Activated T-cell treated with anti-CD3 and anti-CD28 coated beads, Interleukin-2, amount 50 U/mL, for 72 hours (primary cell): ENCODE results near the gene HPN. TPM values are rescaled to one million over a fixed set of nuclear protein-coding genes. Genes with fewer than 3 reads are reported as not detected.

Experiments used
- ATAC-seq, 2 donors: fragments of 150-1000 bp; cut with Tn5 transposase; replicated peaks in 1 of 2; 2 replicates each; pipeline ENCODE4 v1.10.0; 2021; ENCODE audit warnings: moderate library complexity in 2 of 2, mild to moderate bottlenecking in 1 of 2
- DNase-seq, 2 donors: peaks; one replicate each; pipeline ENCODE4 v3.0.0; 2021 to 2022; ENCODE audit warnings: mixed read lengths in 1 of 2
- H3K27ac Mint-ChIP-seq: one replicate; pipeline ENCODE4 v1.8.0; 2022; ENCODE audit warnings: mild to moderate bottlenecking, moderate library complexity, mixed read lengths
- H3K27me3 Mint-ChIP-seq: one replicate; pipeline ENCODE4 v1.8.0; 2022; ENCODE audit warnings: low read depth, mixed read lengths
- H3K36me3 Mint-ChIP-seq, 2 donors: one replicate each; pipeline ENCODE4 v1.8.0; 2022; ENCODE audit warnings: mixed read lengths in 2 of 2, mild to moderate bottlenecking in 1 of 2; ENCODE audit not compliant: insufficient read depth in 2 of 2
- H3K4me1 Mint-ChIP-seq: one replicate; pipeline ENCODE4 v1.8.0; 2022; ENCODE audit warnings: low read depth, mixed read lengths
- H3K4me3 Mint-ChIP-seq, 2 donors: one replicate each; pipeline ENCODE4 v1.8.0; 2022; ENCODE audit warnings: mild to moderate bottlenecking in 2 of 2, mixed read lengths in 2 of 2, moderate library complexity in 2 of 2
- H3K9me3 Mint-ChIP-seq, 2 donors: one replicate each; pipeline ENCODE4 v1.8.0; 2022; ENCODE audit warnings: mixed read lengths in 2 of 2
- total RNA-seq, 2 donors: library from RNA; stranded (reverse); gene quantifications; one replicate each; pipeline ENCODE4 v1.2.3, GENCODE V29; 2022

The HPN gene
- total RNA-seq, 2 donors from 2014 or later: 0.19 to 0.30 TPM

DNA sequence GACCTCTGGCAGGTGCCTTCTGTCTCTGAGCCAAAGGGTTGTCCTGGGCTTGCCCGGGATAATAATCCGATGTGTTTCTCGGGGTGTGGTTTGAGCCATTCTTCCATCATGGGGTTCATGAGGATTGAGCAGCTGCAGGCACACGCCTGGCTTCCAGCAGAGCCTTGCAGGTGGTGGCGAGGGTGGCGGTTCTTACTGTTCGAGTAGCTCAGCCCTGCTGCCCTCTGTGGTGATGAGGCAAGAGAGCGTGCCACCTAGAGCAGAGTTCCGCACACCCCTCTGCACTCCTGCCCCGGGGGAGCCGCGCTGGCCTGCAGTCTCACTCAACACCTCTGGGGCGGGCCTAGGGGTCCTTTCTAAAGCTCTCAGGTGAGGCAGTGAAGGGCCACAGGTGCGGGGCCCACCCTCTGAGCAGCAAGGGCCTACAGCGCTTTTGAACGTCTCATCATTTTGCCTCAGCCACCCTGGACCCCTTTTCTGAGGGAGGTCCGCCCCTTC, 7.5 kb upstream of the HPN start:
- no peak overlapping the region for H3K27ac Mint-ChIP-seq
- peaks cover 13% of the 10 kb centered on the region for H3K4me1 Mint-ChIP-seq
- no peak overlapping the region for H3K4me3 Mint-ChIP-seq
- H3K36me3 Mint-ChIP-seq: no peaks in the 10 kb centered on the region
- DNase-seq: no peak
- no peak for ATAC-seq
- H3K9me3 Mint-ChIP-seq: no peaks in the 10 kb centered on the region
- peaks cover 24% of the 10 kb centered on the region for H3K27me3 Mint-ChIP-seq

DNA sequence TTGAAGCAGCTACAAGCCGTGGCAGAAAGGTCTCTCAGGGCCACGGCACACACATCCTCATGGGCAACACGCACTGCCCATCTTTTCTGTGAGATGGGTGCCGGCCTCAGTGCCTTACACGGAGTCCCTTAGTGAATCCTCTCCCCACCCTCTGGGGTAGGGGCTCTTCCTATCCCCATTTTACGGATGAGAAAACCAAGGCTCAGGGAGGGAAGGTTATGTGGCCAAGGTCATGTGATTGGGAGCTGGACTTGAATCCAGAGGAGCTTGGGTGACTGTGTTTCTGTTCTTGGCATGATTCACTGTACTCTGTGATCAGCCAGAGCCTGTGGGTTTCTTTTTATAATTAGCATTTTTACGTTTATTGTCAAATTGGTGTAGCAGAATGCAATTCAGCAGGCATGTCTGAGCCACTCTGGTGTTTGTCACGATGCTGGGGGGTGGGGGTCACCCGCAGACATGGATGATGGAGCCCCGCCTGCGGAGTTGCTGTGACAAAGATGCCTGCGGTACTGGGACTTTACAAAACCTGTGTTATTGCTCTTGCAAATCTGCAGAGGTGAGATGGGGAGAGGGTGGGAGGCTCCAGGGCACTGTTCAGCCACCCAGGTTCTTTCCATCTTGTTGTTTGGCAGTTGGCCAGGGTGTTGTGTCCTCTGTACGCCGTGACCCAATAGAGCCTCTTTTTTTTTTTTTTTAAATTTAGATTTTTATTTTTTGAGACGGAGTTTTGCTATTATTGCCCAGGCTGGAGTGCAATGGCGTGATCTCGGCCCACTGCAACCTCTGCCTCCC, 6.7 kb upstream of the HPN start:
- no peak for DNase-seq
- no peaks in the 10 kb centered on the region for H3K9me3 Mint-ChIP-seq
- no peak overlapping the region for H3K4me3 Mint-ChIP-seq
- peaks cover 7% of the 10 kb centered on the region for H3K4me1 Mint-ChIP-seq
- ATAC-seq: no peak
- H3K27ac Mint-ChIP-seq: no peak overlapping the region
- no peaks in the 10 kb centered on the region for H3K36me3 Mint-ChIP-seq
- H3K27me3 Mint-ChIP-seq: peaks cover 24% of the 10 kb centered on the region

DNA sequence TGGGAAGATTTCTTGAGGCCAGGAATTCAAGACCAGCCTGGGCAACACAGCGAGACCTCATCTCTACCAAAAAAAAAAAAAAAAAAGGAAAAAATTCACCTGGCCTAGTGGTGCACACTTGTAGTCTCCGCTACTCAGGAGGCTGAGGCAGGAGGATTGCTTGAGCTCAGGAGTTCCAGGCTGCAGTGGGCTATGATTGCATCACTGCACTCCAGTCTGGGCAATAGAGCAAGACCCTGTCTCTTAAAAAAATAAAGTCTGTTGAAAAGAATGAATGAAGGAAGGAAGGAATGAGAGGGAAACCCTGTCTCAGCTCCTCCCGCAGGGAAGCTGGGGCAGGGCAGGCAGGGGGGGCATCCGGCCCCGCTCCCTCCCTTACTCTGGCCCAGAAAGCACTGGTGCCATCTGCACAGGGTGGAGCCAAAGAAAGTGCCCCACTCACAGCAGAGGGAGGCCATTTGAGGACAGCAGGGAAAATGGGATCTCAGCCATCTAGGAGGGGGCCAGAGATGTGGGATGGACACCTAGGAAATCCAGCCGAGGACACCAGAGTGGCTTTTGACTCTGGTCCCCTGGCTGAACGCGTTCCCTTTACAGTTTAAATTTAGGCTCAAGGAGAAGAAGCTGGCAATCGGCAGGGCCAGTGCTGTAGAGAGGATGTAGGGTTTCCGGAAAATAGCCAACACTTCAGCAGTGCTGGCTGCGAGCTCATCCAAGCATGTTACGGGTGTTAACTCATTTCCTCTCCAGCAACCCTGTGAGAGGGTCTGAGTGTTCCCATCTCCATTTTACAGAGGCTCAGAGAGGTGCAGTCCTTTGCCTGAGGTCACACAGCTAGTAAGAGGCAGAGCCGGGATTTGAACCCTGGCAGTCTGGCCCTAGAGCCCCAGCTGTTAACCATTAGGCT, 3.6 kb upstream of the HPN start:
- DNase-seq (no peak), ATAC-seq (no peak)
- H3K27ac Mint-ChIP-seq: no peak overlapping the region
- no peaks in the 10 kb centered on the region for H3K36me3 Mint-ChIP-seq
- H3K9me3 Mint-ChIP-seq: no peaks in the 10 kb centered on the region
- peaks cover 17% of the 10 kb centered on the region for H3K4me1 Mint-ChIP-seq
- no peak overlapping the region for H3K4me3 Mint-ChIP-seq
- H3K27me3 Mint-ChIP-seq: peaks cover 12% of the 10 kb centered on the region

DNA sequence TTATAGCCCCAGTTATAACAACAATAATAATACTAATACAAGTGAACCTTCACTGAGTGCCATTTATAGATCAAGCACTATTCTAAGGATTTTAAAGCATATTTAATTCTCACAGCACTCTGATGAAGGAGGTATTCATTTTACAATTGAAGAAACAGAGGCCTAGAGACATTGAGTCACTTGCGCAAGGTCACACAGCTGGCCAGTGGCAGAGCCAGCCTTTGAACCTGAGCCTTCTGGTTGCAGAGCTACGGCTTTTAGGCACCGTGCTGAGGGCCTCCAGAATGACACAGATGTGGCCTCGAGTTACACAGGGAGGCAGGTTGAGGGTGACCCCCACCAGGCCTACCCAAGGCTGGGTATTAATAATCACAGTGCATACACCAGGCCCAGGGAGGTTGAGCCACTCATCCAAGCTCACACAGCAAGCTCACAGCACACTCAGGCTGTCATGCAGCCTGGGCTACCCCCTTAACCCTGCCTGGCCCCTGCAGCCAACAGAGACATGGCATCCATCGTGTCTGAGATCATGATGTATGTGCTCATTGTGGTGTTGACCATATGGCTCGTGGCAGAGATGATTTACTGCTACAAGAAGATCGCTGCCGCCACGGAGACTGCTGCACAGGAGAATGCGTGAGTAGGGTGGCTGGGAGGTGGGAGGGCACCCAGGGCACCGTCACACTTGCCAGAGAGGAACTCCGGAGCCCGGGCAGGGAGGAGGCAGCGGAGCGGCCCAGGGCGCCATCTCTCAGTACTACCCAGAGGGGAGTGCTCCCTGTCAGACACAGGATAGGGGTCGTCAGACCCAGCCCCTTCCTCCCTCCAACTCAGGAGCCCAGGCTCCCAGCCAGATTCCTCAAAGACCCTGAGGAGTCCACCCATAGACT, 2.7 kb upstream of the HPN start:
- Mint-ChIP-seq H3K27me3 (peaks cover 9% of the 10 kb centered on the region), H3K4me3 (no peak overlapping the region), H3K4me1 (peaks cover 19% of the 10 kb centered on the region), H3K9me3 (no peaks in the 10 kb centered on the region), H3K36me3 (no peaks in the 10 kb centered on the region), H3K27ac (no peak overlapping the region)
- no peak for DNase-seq
- ATAC-seq: peak in 1 of 2 donors; percentile 11

DNA sequence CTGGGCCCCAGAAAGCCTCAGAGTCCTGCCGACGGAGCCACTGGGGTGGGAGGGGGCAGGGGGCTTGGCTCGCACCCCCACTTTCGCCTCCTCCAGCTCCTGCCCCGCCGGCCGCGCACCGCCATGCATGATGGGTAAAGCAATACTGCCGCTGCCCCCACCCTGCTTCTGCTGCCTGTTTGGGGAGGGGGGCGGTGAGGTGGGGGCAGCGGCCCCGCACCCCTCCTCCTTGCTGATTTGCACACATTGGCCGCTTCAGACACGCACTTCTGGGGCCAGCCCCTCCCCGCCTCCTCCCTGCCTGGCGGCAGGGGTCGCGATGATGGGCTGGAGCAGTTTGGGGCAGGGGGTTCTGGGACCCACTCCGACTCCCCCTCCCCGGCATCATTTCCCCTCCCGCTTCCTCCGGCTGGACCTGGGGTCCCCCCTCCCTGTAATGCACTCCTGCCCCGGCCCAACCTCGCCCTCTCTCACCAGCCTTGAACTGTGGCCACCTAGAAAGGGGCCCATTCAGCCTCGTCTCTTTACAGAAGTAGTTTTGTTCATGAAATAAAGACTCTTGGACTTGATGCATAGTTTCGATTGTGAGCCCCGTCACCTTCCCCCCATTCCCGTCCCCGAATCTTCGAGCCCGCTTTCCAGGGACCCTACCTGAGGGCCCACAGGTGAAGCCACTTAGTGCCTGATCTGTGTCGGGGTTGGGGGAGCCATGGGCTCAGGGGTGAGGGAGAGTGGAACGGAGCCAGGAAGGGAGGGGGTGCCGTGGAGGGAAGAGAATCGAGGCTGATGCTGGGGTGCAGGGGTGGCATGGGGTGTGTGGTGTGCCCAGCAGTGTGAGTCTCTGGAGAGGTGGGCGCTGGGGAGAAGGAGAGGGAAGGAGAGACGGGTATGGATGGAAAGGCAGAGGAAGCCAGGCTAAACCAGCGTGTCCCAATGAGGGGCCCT, 1.4 kb upstream of the HPN start:
- peaks cover 32% of the 10 kb centered on the region for H3K4me1 Mint-ChIP-seq
- no peaks in the 10 kb centered on the region for H3K9me3 Mint-ChIP-seq
- peaks cover 17% of the 10 kb centered on the region for H3K27me3 Mint-ChIP-seq
- no peak for DNase-seq
- peak overlapping the region; percentile 33 to 69 for H3K4me3 Mint-ChIP-seq
- no peak overlapping the region for H3K27ac Mint-ChIP-seq
- no peaks in the 10 kb centered on the region for H3K36me3 Mint-ChIP-seq
- peak; percentile 14 to 22 for ATAC-seq

DNA sequence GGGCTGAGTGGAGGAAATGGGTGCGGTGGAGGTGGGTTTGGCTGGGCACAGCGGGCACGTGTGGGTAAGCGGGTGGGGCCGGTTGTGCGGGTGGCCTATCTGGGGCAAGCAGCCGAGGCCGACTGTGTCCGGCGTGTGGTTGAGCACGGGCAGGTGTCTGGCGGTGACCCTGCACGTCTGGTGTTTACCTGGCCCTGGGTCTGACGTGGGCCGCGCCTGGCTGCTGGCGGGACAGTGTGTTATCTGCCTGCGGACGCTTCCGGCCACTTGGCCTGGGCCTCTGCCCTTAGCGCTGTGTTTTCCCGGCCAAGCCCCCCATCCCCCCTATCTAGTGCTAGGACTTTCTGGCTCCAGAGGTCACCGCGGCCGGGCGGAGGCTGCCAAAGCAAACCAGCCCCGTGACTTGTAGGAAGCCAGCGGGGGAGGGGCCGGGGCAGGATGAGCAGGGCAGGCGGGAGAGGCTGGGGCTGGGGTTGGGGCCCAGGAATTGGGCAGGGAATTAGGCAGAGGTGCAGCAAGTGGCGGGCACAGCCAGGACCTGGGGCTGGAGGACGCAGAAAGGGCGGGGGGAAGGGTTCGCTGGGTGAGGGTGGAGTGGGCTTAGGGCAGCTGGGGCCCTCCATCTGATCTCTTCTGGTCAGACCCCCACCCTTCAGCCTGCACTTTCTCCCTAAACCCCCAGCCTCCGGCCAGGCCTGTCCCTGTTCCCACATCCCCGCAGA, 534 bp upstream of the HPN start:
- no peak overlapping the region for H3K27ac Mint-ChIP-seq
- H3K4me3 Mint-ChIP-seq: peak overlapping the region; percentile 33 to 69
- H3K4me1 Mint-ChIP-seq: peaks cover 40% of the 10 kb centered on the region
- ATAC-seq: peak; percentile 6 to 48
- H3K27me3 Mint-ChIP-seq: peaks cover 18% of the 10 kb centered on the region
- H3K9me3 Mint-ChIP-seq: no peaks in the 10 kb centered on the region
- no peaks in the 10 kb centered on the region for H3K36me3 Mint-ChIP-seq
- peak; percentile 33 to 35 for DNase-seq

DNA sequence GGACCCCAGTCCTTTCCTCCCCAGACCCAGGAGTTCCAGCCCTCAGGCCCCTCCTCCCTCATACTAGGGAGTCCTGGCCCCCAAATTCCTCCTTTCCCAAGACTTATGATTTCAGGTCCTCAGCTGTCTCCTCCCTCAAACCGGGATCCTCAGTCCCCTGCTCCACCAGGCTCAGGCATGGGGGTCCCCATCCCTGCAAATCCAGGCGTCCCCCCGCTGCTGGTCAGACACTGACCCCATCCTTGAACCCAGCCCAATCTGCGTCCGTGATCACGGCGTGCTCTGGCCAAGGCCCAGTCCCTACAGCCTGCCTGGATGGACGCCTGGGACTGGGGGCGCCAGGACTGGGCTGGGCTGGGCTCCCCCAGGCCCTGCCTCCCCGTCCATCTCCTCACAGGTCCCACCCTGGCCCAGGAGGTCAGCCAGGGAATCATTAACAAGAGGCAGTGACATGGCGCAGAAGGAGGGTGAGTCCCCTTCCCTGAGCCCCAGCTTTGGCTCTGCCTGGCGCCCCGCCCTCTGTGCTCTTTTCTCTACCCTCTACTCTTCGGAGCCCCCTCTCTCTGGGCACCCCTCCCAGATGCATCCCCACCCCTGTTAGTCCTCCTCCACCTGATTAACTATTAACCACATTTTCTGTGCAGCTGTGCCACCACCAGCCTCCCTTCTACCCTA, 672 bp downstream of the HPN start:
- no peak for DNase-seq
- H3K4me3 Mint-ChIP-seq: peak overlapping the region in 1 of 2 donors; percentile 15
- peaks cover 40% of the 10 kb centered on the region for H3K4me1 Mint-ChIP-seq
- H3K27ac Mint-ChIP-seq: no peak overlapping the region
- H3K27me3 Mint-ChIP-seq: peaks cover 18% of the 10 kb centered on the region
- H3K36me3 Mint-ChIP-seq: no peaks in the 10 kb centered on the region
- ATAC-seq: no peak
- no peaks in the 10 kb centered on the region for H3K9me3 Mint-ChIP-seq

DNA sequence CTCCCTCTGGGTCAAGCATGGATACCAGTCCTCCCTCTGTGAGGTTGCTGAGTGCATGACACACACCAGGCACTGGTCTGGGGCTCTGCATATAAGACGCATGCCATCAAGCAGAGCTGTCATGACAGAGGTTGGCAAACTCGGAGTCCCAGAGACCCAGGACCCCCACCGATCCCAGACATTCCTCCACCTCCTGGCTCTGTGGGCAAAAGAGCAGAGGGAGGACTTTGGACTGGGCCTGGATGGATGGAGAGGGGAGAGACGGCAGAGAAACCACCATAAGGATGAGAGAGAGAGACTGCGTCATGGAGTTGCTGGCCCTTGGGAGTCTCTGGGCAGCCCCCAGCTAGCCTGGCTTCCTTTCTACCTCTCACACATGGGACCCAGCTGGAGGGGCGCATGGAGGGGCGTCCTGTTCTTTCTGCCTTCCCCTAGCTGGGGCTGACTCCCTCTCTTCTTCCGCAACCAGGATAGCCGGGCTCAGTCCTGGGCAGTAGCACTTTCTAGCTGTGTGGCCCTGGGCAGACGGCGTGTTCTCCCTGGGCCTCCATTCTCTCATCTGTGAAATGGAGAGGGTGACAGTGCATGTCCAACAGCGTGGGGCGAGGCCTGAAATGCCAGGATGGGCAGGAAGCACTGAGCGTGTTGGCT, 1.6 kb downstream of the HPN start:
- Mint-ChIP-seq H3K27me3 (peaks cover 18% of the 10 kb centered on the region), H3K9me3 (no peaks in the 10 kb centered on the region), H3K27ac (no peak overlapping the region), H3K4me1 (peaks cover 40% of the 10 kb centered on the region), H3K36me3 (no peaks in the 10 kb centered on the region), H3K4me3 (no peak overlapping the region)
- no peak for ATAC-seq
- no peak for DNase-seq

DNA sequence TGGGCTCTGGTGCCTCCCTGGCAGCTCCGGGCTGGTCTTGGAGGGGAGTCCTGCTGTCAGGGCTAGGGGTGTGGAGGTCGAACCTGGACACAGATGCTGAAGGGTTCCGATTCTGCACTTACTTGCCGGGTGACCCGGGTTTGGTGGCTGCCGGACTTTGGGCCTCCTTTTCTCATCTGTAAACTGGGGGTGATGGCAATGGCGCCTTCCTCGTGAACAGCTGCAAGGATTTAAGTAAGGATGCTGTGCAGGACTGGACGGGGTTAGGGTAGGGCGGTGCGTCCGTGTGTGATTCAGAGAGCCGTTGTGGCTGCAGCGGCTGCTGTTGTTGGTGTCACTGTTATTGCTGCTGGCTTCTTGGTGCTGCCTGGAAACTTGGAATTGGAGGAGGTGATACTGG, 2.4 kb downstream of the HPN start:
- no peak overlapping the region for H3K4me3 Mint-ChIP-seq
- no peak overlapping the region for H3K27ac Mint-ChIP-seq
- H3K36me3 Mint-ChIP-seq: no peaks in the 10 kb centered on the region
- ATAC-seq: no peak
- no peaks in the 10 kb centered on the region for H3K9me3 Mint-ChIP-seq
- peaks cover 40% of the 10 kb centered on the region for H3K4me1 Mint-ChIP-seq
- peaks cover 18% of the 10 kb centered on the region for H3K27me3 Mint-ChIP-seq
- DNase-seq: no peak

DNA sequence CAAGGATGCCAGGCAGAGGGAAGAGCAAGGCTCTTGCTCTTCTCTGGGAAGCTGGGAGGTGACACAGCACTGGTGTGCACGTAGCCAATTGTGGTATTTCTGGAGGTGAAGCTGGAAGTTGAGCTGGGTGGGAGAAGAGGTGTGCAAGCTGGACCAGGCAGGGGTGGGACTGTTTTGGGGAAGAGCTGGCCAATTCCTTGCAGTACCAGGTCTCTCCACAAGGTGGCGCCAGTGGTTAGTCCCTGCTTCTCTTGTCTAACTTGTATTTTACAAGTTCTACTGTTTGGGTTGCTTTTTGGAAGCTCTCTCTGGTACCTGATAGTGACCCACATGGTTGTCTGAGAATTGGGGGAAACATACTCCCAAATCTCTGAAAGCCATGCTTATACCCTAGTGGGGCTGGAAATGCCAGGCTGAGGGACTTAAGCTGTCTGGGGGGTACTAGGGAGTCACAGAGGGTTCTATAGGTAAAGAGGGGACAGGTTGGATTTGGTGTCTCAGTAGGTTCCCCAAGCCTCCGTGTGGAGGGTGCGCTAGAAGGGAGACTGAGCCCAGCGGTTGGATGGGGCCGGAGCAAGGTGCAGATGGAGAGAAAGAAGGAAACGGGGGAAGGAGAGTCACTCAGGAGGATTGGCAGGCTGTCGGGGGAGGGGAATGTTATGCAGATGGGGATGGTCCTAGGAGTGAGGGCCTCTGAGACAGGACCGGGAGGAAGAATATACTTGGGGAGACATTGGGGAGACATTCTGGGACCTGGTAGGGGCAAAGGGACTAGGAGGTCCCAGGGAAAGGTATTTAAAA, 3.0 kb downstream of the HPN start:
- no peak overlapping the region for H3K4me3 Mint-ChIP-seq
- peak overlapping the region; percentile 18 for H3K27ac Mint-ChIP-seq
- ATAC-seq (no peak), DNase-seq (peak; percentile 60 to 70)
- no peaks in the 10 kb centered on the region for H3K9me3 Mint-ChIP-seq
- H3K27me3 Mint-ChIP-seq: peaks cover 18% of the 10 kb centered on the region
- peaks cover 40% of the 10 kb centered on the region for H3K4me1 Mint-ChIP-seq
- no peaks in the 10 kb centered on the region for H3K36me3 Mint-ChIP-seq
